Caco-2 (cell line): Measurements from ENCODE around the gene WNT16. TPM values are rescaled to one million over a fixed set of nuclear protein-coding genes. Genes with fewer than 3 reads are reported as not detected.

Source experiments
- BruUV-seq: library from RNA; stranded (reverse); fragments of 400-500 nt; replicated peaks from 2 replicates; lab custom pipeline; 2021; lab: Mats Ljungman, UMichigan
- CTCF ChIA-PET: fragments of 300-600 bp; sonication (Branson Sonifier 250); formaldehyde crosslinking; loops from one replicate; lab custom pipeline; 2022; ENCODE audit warnings: antibody characterized with exemption; lab: Charles Lee
- POLR2A ChIA-PET: fragments of 300-600 bp; sonication (Branson Sonifier 250); formaldehyde crosslinking; loops from one replicate; lab custom pipeline; 2022; ENCODE audit warnings: antibody characterized with exemption; lab: Charles Lee
- DNase-seq, 2 experiments: peaks; one replicate each; pipeline versions ENCODE4 v3.0.0 to v3.0.0-alpha.2; 2020 to 2022
- H3K27me3 ChIP-seq: replicated peaks from 2 replicates; pipeline ENCODE4 v1.6.0; 2011; ENCODE audit warnings: low read length; ENCODE audit not compliant: control insufficient read depth, insufficient read depth
- H3K36me3 ChIP-seq: 2 replicates; pipeline ENCODE4 v1.5.1; 2011; ENCODE audit warnings: low read length; ENCODE audit not compliant: control insufficient read depth, insufficient read depth
- H3K4me1 ChIP-seq: fragments of 250-450 bp; sonication (Bioruptor Pico); 2 replicates; pipeline ENCODE4 v1.5.1; 2020; ENCODE audit warnings: mild to moderate bottlenecking
- H3K4me3 ChIP-seq: 2 replicates; pipeline ENCODE4 v1.5.1; 2011; ENCODE audit warnings: low read depth, mild to moderate bottlenecking, control low read depth, low read length
- H3K9me3 ChIP-seq: fragments of 250-450 bp; sonication (Bioruptor Pico); 2 replicates; pipeline ENCODE4 v1.5.1; 2020; ENCODE audit warnings: mild to moderate bottlenecking, moderate library complexity
- H3K27ac Mint-ChIP-seq: one replicate; pipeline ENCODE4 v1.8.0; 2022; ENCODE audit warnings: mixed read lengths; ENCODE audit not compliant: unreplicated experiment
- H3K27me3 Mint-ChIP-seq: one replicate; pipeline ENCODE4 v1.8.0; 2022; ENCODE audit warnings: mixed read lengths; ENCODE audit not compliant: insufficient read depth, unreplicated experiment
- H3K36me3 Mint-ChIP-seq: one replicate; pipeline ENCODE4 v1.8.0; 2022; ENCODE audit warnings: mild to moderate bottlenecking, mixed read lengths; ENCODE audit not compliant: insufficient read depth, unreplicated experiment
- H3K4me1 Mint-ChIP-seq: one replicate; pipeline ENCODE4 v1.8.0; 2022; ENCODE audit warnings: low read depth, mixed read lengths; ENCODE audit not compliant: unreplicated experiment
- H3K4me3 Mint-ChIP-seq: one replicate; pipeline ENCODE4 v1.8.0; 2022; ENCODE audit warnings: mild to moderate bottlenecking, moderate library complexity, mixed read lengths; ENCODE audit not compliant: unreplicated experiment
- H3K9me3 Mint-ChIP-seq: one replicate; pipeline ENCODE4 v1.8.0; 2022; ENCODE audit warnings: mixed read lengths; ENCODE audit not compliant: unreplicated experiment
- CTCF ChIP-seq, 2 experiments: fragments of 200-600 bp in 1 of 2; IDR thresholded peaks; 1 replicate in 1 of 2; 2 replicates in 1 of 2; pipeline versions ENCODE4 v1.5.1 to v1.8.0; 2011 to 2022; ENCODE audit warnings: antibody characterized with exemption in 1 of 2, control low read depth in 1 of 2, inconsistent platforms in 1 of 2, low read depth in 1 of 2, low read length in 1 of 2, mild to moderate bottlenecking in 1 of 2, moderate library complexity in 1 of 2; ENCODE audit not compliant: insufficient read depth in 1 of 2, severe bottlenecking in 1 of 2, unreplicated experiment in 1 of 2
- intact Hi-C: fragments of 100-400 bp; cut with micrococcal nuclease; formaldehyde crosslinking; loops from one replicate; pipeline ENCODE4 v1.10.0; 2022; ENCODE audit not compliant: unreplicated experiment
- total RNA-seq: library from RNA; stranded (reverse); gene quantifications from 2 replicates; pipeline ENCODE4 v1.2.3, GENCODE V29; 2022

The WNT16 gene
- total RNA-seq, 1 experiment from 2014 or later, result not detected

DNA sequence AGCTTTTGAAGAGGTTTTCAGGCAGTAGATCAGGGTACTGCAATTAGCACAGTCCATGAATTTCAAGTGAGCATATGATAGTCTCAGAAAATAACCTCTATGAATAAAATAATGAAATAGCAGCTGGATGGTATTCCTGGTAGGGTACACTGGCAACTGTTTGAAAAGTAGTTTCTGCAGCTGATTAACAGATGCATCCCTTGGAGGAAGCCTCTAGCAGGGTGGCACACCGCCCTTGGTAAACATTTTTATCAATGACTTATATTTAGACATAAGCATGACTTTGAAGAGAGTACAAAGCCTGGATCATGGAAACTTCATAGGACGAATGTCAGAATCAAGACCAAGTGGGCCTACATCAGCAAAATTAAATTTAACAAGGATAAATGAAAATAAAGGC, 26.8 kb downstream of the WNT16 start:
- CTCF ChIA-PET, result no interaction called here
- H3K4me3 ChIP-seq, result no peak overlapping the region
- Mint-ChIP-seq H3K9me3 (no peaks in the 10 kb centered on the region), H3K27ac (no peak overlapping the region), H3K4me3 (no peak overlapping the region), H3K36me3 (peaks cover 41% of the 10 kb centered on the region), H3K27me3 (no peaks in the 10 kb centered on the region), H3K4me1 (peaks cover 6% of the 10 kb centered on the region)
- H3K36me3 ChIP-seq, result no peaks in the 10 kb centered on the region
- intact Hi-C loops, result no loop called here
- DNase-seq, result no peak
- no peaks in the 10 kb centered on the region for H3K9me3 ChIP-seq
- H3K4me1 ChIP-seq, result no peaks in the 10 kb centered on the region
- no peak for TF ChIP-seq CTCF (IDR thresholded peaks at IDR 0.05; ENCODE audit: insufficient read depth in 1 of 2, low read depth in 1 of 2, low read length in 1 of 2, severe bottlenecking in 1 of 2, unreplicated experiment in 1 of 2)
- no TSS peak for BruUV-seq
- POLR2A ChIA-PET, result no interaction called here
- no peaks in the 10 kb centered on the region for H3K27me3 ChIP-seq

GRCh38 chr7:121360564-121360963, 31.8 kb downstream of the WNT16 start:
- CTCF ChIA-PET, result no interaction called here
- Mint-ChIP-seq H3K4me1 (peaks cover 6% of the 10 kb centered on the region), H3K36me3 (peaks cover 36% of the 10 kb centered on the region), H3K27ac (no peak overlapping the region), H3K9me3 (no peaks in the 10 kb centered on the region), H3K4me3 (no peak overlapping the region), H3K27me3 (no peaks in the 10 kb centered on the region)
- POLR2A ChIA-PET, result no interaction called here
- no TSS peak for BruUV-seq
- H3K4me3 ChIP-seq, result no peak overlapping the region
- H3K9me3 ChIP-seq, result no peaks in the 10 kb centered on the region
- no peaks in the 10 kb centered on the region for H3K27me3 ChIP-seq
- TF ChIP-seq CTCF (IDR thresholded peaks at IDR 0.05; ENCODE audit: insufficient read depth in 1 of 2, low read depth in 1 of 2, low read length in 1 of 2, severe bottlenecking in 1 of 2, unreplicated experiment in 1 of 2), result no peak
- intact Hi-C loops, result no loop called here
- DNase-seq, result no peak
- no peaks in the 10 kb centered on the region for H3K4me1 ChIP-seq
- no peaks in the 10 kb centered on the region; the same call in 1 of the 2 replicates for H3K36me3 ChIP-seq

GRCh38 chr7:121366852-121367431, 38.1 kb downstream of the WNT16 start:
- Histone ChIP-seq H3K36me3 (no peaks in the 10 kb centered on the region; the same call in none of the 2 replicates), H3K9me3 (no peaks in the 10 kb centered on the region), H3K27me3 (no peaks in the 10 kb centered on the region), H3K4me1 (no peaks in the 10 kb centered on the region), H3K4me3 (no peak overlapping the region)
- DNase-seq, result peak in 1 of 2 experiments; percentile 28
- no peak overlapping the region for H3K4me3 Mint-ChIP-seq
- no peak overlapping the region for H3K27ac Mint-ChIP-seq
- no peaks in the 10 kb centered on the region for H3K27me3 Mint-ChIP-seq
- POLR2A ChIA-PET, result no interaction called here
- no peaks in the 10 kb centered on the region for H3K9me3 Mint-ChIP-seq
- H3K36me3 Mint-ChIP-seq, result peaks cover 6% of the 10 kb centered on the region
- H3K4me1 Mint-ChIP-seq, result no peaks in the 10 kb centered on the region
- BruUV-seq, result no TSS peak
- peak; percentile 55 to 67 for TF ChIP-seq CTCF (IDR thresholded peaks at IDR 0.05; ENCODE audit: insufficient read depth in 1 of 2, low read depth in 1 of 2, low read length in 1 of 2, severe bottlenecking in 1 of 2, unreplicated experiment in 1 of 2)
- CTCF ChIA-PET, result interaction anchor here (1.2 to 1.5 kb wide), 4 partner anchors 29 to 627 kb away, joined by 3 to 18 read pairs (median 8); partner anchors contain the start of gene FAM3C
- intact Hi-C loops, result loop anchor here (1.0 to 5.0 kb wide), 5 partner anchors 29 to 628 kb away; partner anchors contain the start of gene FAM3C
